HepG2 (cell line): ENCODE data around the gene CCRL2. TPM values are rescaled to one million over a fixed set of nuclear protein-coding genes. Genes with fewer than 3 reads are reported as not detected.

Experiments
- ATAC-seq: fragments of 200-7000 bp; cut with Tn5 transposase; 3 replicates; pipeline ENCODE4 v1.9.1; 2020; ENCODE audit warnings: mild to moderate bottlenecking, moderate library complexity
- BruUV-seq: library from RNA; stranded (reverse); fragments of 400-500 nt; replicated peaks from 2 replicates; lab custom pipeline; 2021; lab: Mats Ljungman, UMichigan
- CTCF ChIA-PET: fragments of 300-600 bp; formaldehyde crosslinking; extraction: SDS; loops from one replicate; lab custom pipeline; 2021; ENCODE audit warnings: low total read pairs, inconsistent platforms, low intra/inter-chr PET ratio; lab: Yijun Ruan, JAX
- POLR2A ChIA-PET: fragments of 350-600 bp; sonication (Branson Sonifier 250); formaldehyde crosslinking; loops from one replicate; lab custom pipeline; 2020; ENCODE audit warnings: antibody characterized with exemption, inconsistent platforms; lab: Yijun Ruan, JAX
- DNase-seq: peaks from one replicate; pipeline ENCODE4 v3.0.0-alpha.2; 2015; ENCODE audit warnings: low spot score
- FAIRE-seq: peaks from 3 replicates; lab custom pipeline; 2011; peaks lifted over from hg19 to GRCh38; lab: Jason Lieb, UNC
- H2AFZ ChIP-seq: one replicate; pipeline ENCODE4 v1.6.1; 2011; ENCODE audit warnings: low read length, inconsistent platforms
- H3K27ac ChIP-seq: fragments of 300-600 bp; 3 replicates; pipeline ENCODE4 v1.8.0; 2011; ENCODE audit warnings: mixed run types, mild to moderate bottlenecking, mixed read lengths, low read length, inconsistent platforms; ENCODE audit not compliant: insufficient read depth; ENCODE audit errors: extremely low read length
- H3K27me3 ChIP-seq, 2 experiments: fragments of 200-600 bp in 1 of 2; 2 replicates in 1 of 2; 3 replicates in 1 of 2; pipeline versions ENCODE4 v1.6.0 to v1.8.0; 2011; ENCODE audit warnings: low read length in 2 of 2, mild to moderate bottlenecking in 2 of 2, moderate library complexity in 2 of 2, inconsistent platforms in 1 of 2; ENCODE audit not compliant: insufficient read depth in 2 of 2, control insufficient read depth in 1 of 2
- H3K36me3 ChIP-seq, 2 experiments: fragments of 200-600 bp in 1 of 2; replicated peaks in 1 of 2; 2 replicates in 1 of 2; 3 replicates in 1 of 2; pipeline versions ENCODE4 v1.5.1 to v1.8.0; 2011; ENCODE audit warnings: low read length in 2 of 2, inconsistent platforms in 1 of 2; ENCODE audit not compliant: insufficient read depth in 2 of 2, control insufficient read depth in 1 of 2
- H3K4me1 ChIP-seq: 2 replicates; pipeline ENCODE4 v1.5.1; 2012; ENCODE audit warnings: low read length, inconsistent platforms; ENCODE audit not compliant: insufficient read depth
- H3K4me2 ChIP-seq: 2 replicates; pipeline ENCODE4 v1.6.0; 2011; ENCODE audit warnings: low read depth, low read length, inconsistent platforms
- H3K4me3 ChIP-seq, 3 experiments: fragments of 200-600 bp in 1 of 3; sonication (generic), shearing (Covaris generic) in 1 of 3; replicated peaks in 1 of 3; 2 replicates each; pipeline ENCODE4 v1.5.1; 2011 to 2016; ENCODE audit warnings: low read length in 3 of 3, inconsistent platforms in 2 of 3, low read depth in 2 of 3, mild to moderate bottlenecking in 2 of 3, control low read depth in 1 of 3, mixed read lengths in 1 of 3; ENCODE audit not compliant: insufficient read depth in 1 of 3
- H3K79me2 ChIP-seq: one replicate; pipeline ENCODE4 v1.6.1; 2011; ENCODE audit warnings: low read length, inconsistent platforms; ENCODE audit not compliant: insufficient read depth
- H3K9ac ChIP-seq: 2 replicates; pipeline ENCODE4 v1.6.0; 2011; ENCODE audit warnings: mild to moderate bottlenecking, low read depth, low read length, inconsistent platforms; ENCODE audit not compliant: insufficient read depth
- H3K9me3 ChIP-seq: 2 replicates; pipeline ENCODE4 v1.5.1; 2012; ENCODE audit warnings: mild to moderate bottlenecking, low read length
- H4K20me1 ChIP-seq: 2 replicates; pipeline ENCODE4 v1.6.0; 2011; ENCODE audit warnings: inconsistent platforms, mild to moderate bottlenecking, low read length, moderate library complexity; ENCODE audit not compliant: insufficient read depth
- ARID5B ChIP-seq: IDR thresholded peaks from 2 replicates; pipeline ENCODE4 v1.4.0; 2020; ENCODE audit warnings: mild to moderate bottlenecking, missing genetic modification reagents
- CREB3 ChIP-seq: sonication (generic); formaldehyde crosslinking; IDR thresholded peaks from 2 replicates; pipeline ENCODE4 v1.5.0; 2020; ENCODE audit warnings: missing genetic modification reagents
- DNMT1 ChIP-seq: sonication (generic); formaldehyde crosslinking; IDR thresholded peaks from 2 replicates; pipeline ENCODE4 v1.5.1; 2020; ENCODE audit warnings: mild to moderate bottlenecking, missing genetic modification reagents
- DNMT3B ChIP-seq: conservative IDR thresholded peaks from 2 replicates; pipeline ENCODE4 v1.6.1; 2016; ENCODE audit warnings: missing biosample characterization, control low read depth
- IRF1 ChIP-seq: sonication (generic); formaldehyde crosslinking; IDR thresholded peaks from 2 replicates; pipeline ENCODE4 v1.4.0; 2020; ENCODE audit warnings: low read depth, mild to moderate bottlenecking, missing genetic modification reagents
- NCOA2 ChIP-seq: sonication (generic); formaldehyde crosslinking; IDR thresholded peaks from 2 replicates; pipeline ENCODE4 v1.8.0; 2022; ENCODE audit warnings: inconsistent platforms
- PHF5A ChIP-seq: IDR thresholded peaks from one replicate; pipeline ENCODE4 v1.6.1; 2018; ENCODE audit warnings: low read depth, missing genetic modification reagents; ENCODE audit not compliant: unreplicated experiment
- ZNF12 ChIP-seq: sonication (generic); formaldehyde crosslinking; IDR thresholded peaks from 2 replicates; pipeline ENCODE4 v1.5.0; 2020; ENCODE audit warnings: missing genetic modification reagents
- ZNF556 ChIP-seq: sonication (generic); formaldehyde crosslinking; IDR thresholded peaks from 2 replicates; pipeline ENCODE4 v1.4.0; 2020; ENCODE audit warnings: mild to moderate bottlenecking, missing genetic modification reagents, borderline replicate concordance
- ZNF777 ChIP-seq: sonication (generic); formaldehyde crosslinking; IDR thresholded peaks from 2 replicates; pipeline ENCODE4 v1.4.0; 2020; ENCODE audit warnings: missing genetic modification reagents
- WGBS: methylation state at CpG from one replicate; pipeline ENCODE4 v1.1.6; 2017; ENCODE audit warnings: low lambda C conversion rate; 5-methylcytosine and 5-hydroxymethylcytosine counted together
- in situ Hi-C: cut with HindIII; loops from 2 replicates; pipeline ENCODE4 v1.10.0; 2017; ENCODE audit warnings: low pct_unique_long_range_greater_than_20kb; ENCODE audit not compliant: extremely low pct_ligation_motif_present
- intact Hi-C: fragments of 100-400 bp; cut with micrococcal nuclease; formaldehyde crosslinking; loops from one replicate; pipeline ENCODE4 v1.10.0; 2022; ENCODE audit not compliant: unreplicated experiment
- polyA plus RNA-seq, 8 experiments: library from polyadenylated mRNA; depleted of rRNA in 3 of 8; stranded (reverse) in 7 of 8; unstranded in 1 of 8; fragments of >200 nt; fragmentation: Illumina TruSeq in 4 of 8; extraction: Trizol in 4 of 8; gene quantifications; 2 replicates each; pipeline versions ENCODE4 v1.2.1 to v1.2.3, GENCODE V29; 2011 to 2016; ENCODE audit warnings: low read depth in 4 of 8, missing spikeins in 1 of 8, mixed read lengths in 1 of 8; ENCODE audit not compliant: insufficient read depth in 1 of 8
- total RNA-seq, 5 experiments: library from RNA; depleted of rRNA; stranded (reverse); fragments of >200 nt; fragmentation: Illumina TruSeq; extraction: Trizol; gene quantifications; 2 replicates each; pipeline ENCODE4 v1.2.3, GENCODE V29; 2016; ENCODE audit warnings: low read depth in 1 of 5

CCRL2 gene
- total and polyA plus RNA-seq, 2 of the 13 experiments (the other 11 are each of a cell fraction or from before 2014, with no cell fraction given): not detected

- H3K9ac ChIP-seq: no peak overlapping the region
- ChIA-PET CTCF (no interaction called here), POLR2A (no interaction called here)
- BruUV-seq: no TSS peak
- H3K27ac ChIP-seq: no peak overlapping the region
- in situ Hi-C loops (no loop called here), intact Hi-C loops (no loop called here)
- no peak for TF ChIP-seq IRF1
- TF ChIP-seq DNMT3B (CRISPR knock-in tag): no peak
- H3K9me3 ChIP-seq: no peaks in the 10 kb centered on the region
- H2AFZ ChIP-seq: no peak overlapping the region
- no peak overlapping the region for H3K4me3 ChIP-seq
- ATAC-seq (no peak), DNase-seq (no peak), FAIRE-seq (no peak)
- WGBS: 3% methylated on average over 5 of the region's 6 CpGs
- H3K4me1 ChIP-seq: no peaks in the 10 kb centered on the region
- no peaks in the 10 kb centered on the region for H3K36me3 ChIP-seq
- peaks cover 0 to 8% of the 10 kb centered on the region in 2 experiments; a peak in 1 of 5 replicates for H3K27me3 ChIP-seq
- no peak overlapping the region for H3K4me2 ChIP-seq
- H4K20me1 ChIP-seq: no peaks in the 10 kb centered on the region
- H3K79me2 ChIP-seq: no peaks in the 10 kb centered on the region
Observed at GRCh38 chr3:46395766-46396530, 11.1 kb upstream of the CCRL2 start.

GRCh38 chr3:46397111-46397510, 9.9 kb upstream of the CCRL2 start:
- no peaks in the 10 kb centered on the region for H3K9me3 ChIP-seq
- H3K4me2 ChIP-seq: no peak overlapping the region
- in situ Hi-C loops (no loop called here), intact Hi-C loops (no loop called here)
- no peak for ATAC-seq
- WGBS: 50% methylated on average over 7 of the region's 7 CpGs
- peaks cover 0 to 8% of the 10 kb centered on the region in 2 experiments; a peak in 1 of 5 replicates for H3K27me3 ChIP-seq
- no peak overlapping the region for H3K9ac ChIP-seq
- H3K79me2 ChIP-seq: no peaks in the 10 kb centered on the region
- no peaks in the 10 kb centered on the region for H3K4me1 ChIP-seq
- ChIA-PET CTCF (no interaction called here), POLR2A (no interaction called here)
- no peaks in the 10 kb centered on the region for H4K20me1 ChIP-seq
- no TSS peak for BruUV-seq
- H3K27ac ChIP-seq: no peak overlapping the region
- H3K4me3 ChIP-seq: no peak overlapping the region
- no peak overlapping the region for H2AFZ ChIP-seq
- FAIRE-seq: no peak
- DNase-seq: no peak
- H3K36me3 ChIP-seq: no peaks in the 10 kb centered on the region
- TF ChIP-seq ZNF12 (no peak), PHF5A (CRISPR knock-in tag) (no peak), ZNF556 (CRISPR knock-in tag) (no peak), NCOA2 (CRISPR knock-in tag) (no peak), DNMT1 (CRISPR knock-in tag) (no peak), ARID5B (CRISPR knock-in tag) (no peak), CREB3 (CRISPR knock-in tag) (no peak), ZNF777 (no peak)
